HEK293 (cell line): ENCODE data around the gene RRH.

Experiments
- ATF2 ChIP-seq: fragments of 450-650 bp; formaldehyde crosslinking; IDR thresholded peaks from 2 replicates; pipeline ENCODE4 v1.5.1; 2016; ENCODE audit warnings: missing biosample characterization, missing genetic modification characterization, low read depth
- BCL11A ChIP-seq: fragments of 450-650 bp; formaldehyde crosslinking; IDR thresholded peaks from 2 replicates; pipeline ENCODE4 v1.5.1; 2016; ENCODE audit warnings: low read depth, missing biosample characterization, missing genetic modification characterization
- CTCF ChIP-seq: fragments of 450-650 bp; formaldehyde crosslinking; IDR thresholded peaks from 2 replicates; pipeline ENCODE4 v1.5.1; 2016; ENCODE audit warnings: missing biosample characterization, missing genetic modification characterization
- HOXA7 ChIP-seq: sonication (generic); formaldehyde crosslinking; IDR thresholded peaks from 2 replicates; pipeline ENCODE4 v1.8.1; 2022; ENCODE audit warnings: missing genetic modification reagents, borderline replicate concordance
- ZFP69B ChIP-seq: fragments of 450-650 bp; formaldehyde crosslinking; IDR thresholded peaks from 2 replicates; pipeline ENCODE4 v1.5.1; 2016; ENCODE audit warnings: missing biosample characterization, missing genetic modification characterization
- ZNF10 ChIP-seq: fragments of 450-650 bp; formaldehyde crosslinking; IDR thresholded peaks from 2 replicates; pipeline ENCODE4 v1.5.1; 2017; ENCODE audit warnings: missing biosample characterization, missing genetic modification characterization
- ZNF239 ChIP-seq: fragments of 450-650 bp; formaldehyde crosslinking; IDR thresholded peaks from 2 replicates; pipeline ENCODE4 v1.5.1; 2016; ENCODE audit warnings: missing biosample characterization, missing genetic modification characterization
- ZNF24 ChIP-seq: fragments of 450-650 bp; formaldehyde crosslinking; IDR thresholded peaks from 2 replicates; pipeline ENCODE4 v1.5.1; 2016; ENCODE audit warnings: missing biosample characterization, missing genetic modification characterization
- ZNF311 ChIP-seq: fragments of 450-650 bp; formaldehyde crosslinking; IDR thresholded peaks from 2 replicates; pipeline ENCODE4 v1.5.1; 2017; ENCODE audit warnings: missing biosample characterization, missing genetic modification characterization, borderline replicate concordance
- ZNF548 ChIP-seq: fragments of 450-650 bp; formaldehyde crosslinking; IDR thresholded peaks from 2 replicates; pipeline ENCODE4 v1.5.1; 2016; ENCODE audit warnings: missing biosample characterization, missing genetic modification characterization
- ZNF707 ChIP-seq: fragments of 450-650 bp; formaldehyde crosslinking; IDR thresholded peaks from 2 replicates; pipeline ENCODE4 v1.5.1; 2016; ENCODE audit warnings: missing biosample characterization, missing genetic modification characterization
- ZNF785 ChIP-seq: fragments of 450-650 bp; formaldehyde crosslinking; IDR thresholded peaks from 2 replicates; pipeline ENCODE4 v1.5.1; 2016; ENCODE audit warnings: missing biosample characterization, missing genetic modification characterization
- ZNF791 ChIP-seq: fragments of 450-650 bp; formaldehyde crosslinking; IDR thresholded peaks from 2 replicates; pipeline ENCODE4 v1.5.1; 2016; ENCODE audit warnings: missing biosample characterization, missing genetic modification characterization

GRCh38 chr4:109870061-109870460 is 42.3 kb downstream of the RRH start:
- no peak for TF ChIP-seq ATF2 (tag by site-specific recombination)
- TF ChIP-seq CTCF (tag by site-specific recombination), result no peak
- TF ChIP-seq BCL11A (tag by site-specific recombination), result no peak
- TF ChIP-seq ZNF707 (tag by site-specific recombination), result no peak
- no peak for TF ChIP-seq HOXA7 (CRISPR knock-in tag)
- TF ChIP-seq ZNF785 (tag by site-specific recombination), result no peak
- no peak for TF ChIP-seq ZNF10 (tag by site-specific recombination)
- TF ChIP-seq ZNF24 (tag by site-specific recombination), result no peak
- no peak for TF ChIP-seq ZNF239 (tag by site-specific recombination)
- no peak for TF ChIP-seq ZNF548 (tag by site-specific recombination)
- no peak for TF ChIP-seq ZNF311
- no peak for TF ChIP-seq ZFP69B (tag by site-specific recombination)
- no peak for TF ChIP-seq ZNF791 (tag by site-specific recombination)
